Breast epithelium (tissue), 3 donors: Measurements from ENCODE around the gene TMEM117.

Source experiments
- POLR2A ChIP-seq: fragments of 450-650 bp; IDR thresholded peaks from one replicate; pipeline ENCODE4 v1.6.1; 2016; ENCODE audit warnings: antibody characterized with exemption, mild to moderate bottlenecking, moderate library complexity
- POLR2AphosphoS5 ChIP-seq, 3 donors: sonication (generic); formaldehyde crosslinking; IDR thresholded peaks; one replicate each; pipeline ENCODE4 v1.6.1; 2017; ENCODE audit warnings: antibody characterized with exemption in 3 of 3
- TF ChIP-seq, protein P1 (sequence below), 3 donors: fragments of 450-650 bp; IDR thresholded peaks; one replicate each; pipeline ENCODE4 v1.5.1; 2016 to 2017; ENCODE audit warnings: antibody characterized with exemption in 3 of 3, mild to moderate bottlenecking in 3 of 3, moderate library complexity in 3 of 3

DNA sequence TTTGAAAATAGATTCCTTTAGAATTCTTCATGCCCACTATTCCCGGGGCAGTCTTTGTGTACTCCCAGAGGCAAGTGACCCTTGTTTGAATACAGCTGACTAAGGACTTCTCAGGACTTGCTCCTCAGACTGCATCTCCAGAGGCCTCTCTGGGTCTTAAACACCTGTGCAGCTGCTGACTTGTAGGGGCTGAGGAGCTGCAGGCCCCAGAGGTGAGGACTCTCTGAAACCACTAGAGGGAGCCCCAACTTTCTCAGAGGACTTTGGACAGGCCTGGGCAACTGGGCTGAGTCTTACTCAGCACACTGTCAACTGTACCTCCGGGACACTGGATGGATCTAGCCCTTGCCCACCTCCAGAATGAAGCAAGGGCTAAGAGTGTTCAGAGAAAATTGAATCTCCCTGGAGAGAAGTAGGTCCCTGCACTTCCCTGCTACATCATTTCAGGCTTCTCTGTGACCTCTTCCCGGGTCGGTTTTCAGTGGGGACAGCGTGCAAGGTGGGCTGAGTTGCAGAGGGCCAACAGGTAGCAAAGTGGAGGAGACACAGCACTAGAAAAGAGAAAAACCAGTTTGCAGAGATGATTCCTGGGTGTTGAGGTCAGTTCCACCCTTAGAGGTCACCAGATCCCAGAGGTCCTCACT lies 164.6 kb downstream of the TMEM117 start:
- TF ChIP-seq, protein P1, sequence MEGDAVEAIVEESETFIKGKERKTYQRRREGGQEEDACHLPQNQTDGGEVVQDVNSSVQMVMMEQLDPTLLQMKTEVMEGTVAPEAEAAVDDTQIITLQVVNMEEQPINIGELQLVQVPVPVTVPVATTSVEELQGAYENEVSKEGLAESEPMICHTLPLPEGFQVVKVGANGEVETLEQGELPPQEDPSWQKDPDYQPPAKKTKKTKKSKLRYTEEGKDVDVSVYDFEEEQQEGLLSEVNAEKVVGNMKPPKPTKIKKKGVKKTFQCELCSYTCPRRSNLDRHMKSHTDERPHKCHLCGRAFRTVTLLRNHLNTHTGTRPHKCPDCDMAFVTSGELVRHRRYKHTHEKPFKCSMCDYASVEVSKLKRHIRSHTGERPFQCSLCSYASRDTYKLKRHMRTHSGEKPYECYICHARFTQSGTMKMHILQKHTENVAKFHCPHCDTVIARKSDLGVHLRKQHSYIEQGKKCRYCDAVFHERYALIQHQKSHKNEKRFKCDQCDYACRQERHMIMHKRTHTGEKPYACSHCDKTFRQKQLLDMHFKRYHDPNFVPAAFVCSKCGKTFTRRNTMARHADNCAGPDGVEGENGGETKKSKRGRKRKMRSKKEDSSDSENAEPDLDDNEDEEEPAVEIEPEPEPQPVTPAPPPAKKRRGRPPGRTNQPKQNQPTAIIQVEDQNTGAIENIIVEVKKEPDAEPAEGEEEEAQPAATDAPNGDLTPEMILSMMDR (IDR thresholded peaks at IDR 0.05): no peak
- TF ChIP-seq POLR2A: no peak
- no peak for TF ChIP-seq POLR2AphosphoS5 (IDR thresholded peaks at IDR 0.05)
